GM04504 (cell line): Measurements from ENCODE around the gene PTGS1.
"Not testable (repeated sequence)": the region's sequence is repeated elsewhere in the genome, so short reads cannot be mapped to it uniquely, and the experiment has no call there.

ENCODE experiments used
- DNase-seq: peaks from one replicate; pipeline ENCODE4 v3.0.0-alpha.2; 2012; ENCODE audit warnings: low read depth

The PTGS1 gene

DNA sequence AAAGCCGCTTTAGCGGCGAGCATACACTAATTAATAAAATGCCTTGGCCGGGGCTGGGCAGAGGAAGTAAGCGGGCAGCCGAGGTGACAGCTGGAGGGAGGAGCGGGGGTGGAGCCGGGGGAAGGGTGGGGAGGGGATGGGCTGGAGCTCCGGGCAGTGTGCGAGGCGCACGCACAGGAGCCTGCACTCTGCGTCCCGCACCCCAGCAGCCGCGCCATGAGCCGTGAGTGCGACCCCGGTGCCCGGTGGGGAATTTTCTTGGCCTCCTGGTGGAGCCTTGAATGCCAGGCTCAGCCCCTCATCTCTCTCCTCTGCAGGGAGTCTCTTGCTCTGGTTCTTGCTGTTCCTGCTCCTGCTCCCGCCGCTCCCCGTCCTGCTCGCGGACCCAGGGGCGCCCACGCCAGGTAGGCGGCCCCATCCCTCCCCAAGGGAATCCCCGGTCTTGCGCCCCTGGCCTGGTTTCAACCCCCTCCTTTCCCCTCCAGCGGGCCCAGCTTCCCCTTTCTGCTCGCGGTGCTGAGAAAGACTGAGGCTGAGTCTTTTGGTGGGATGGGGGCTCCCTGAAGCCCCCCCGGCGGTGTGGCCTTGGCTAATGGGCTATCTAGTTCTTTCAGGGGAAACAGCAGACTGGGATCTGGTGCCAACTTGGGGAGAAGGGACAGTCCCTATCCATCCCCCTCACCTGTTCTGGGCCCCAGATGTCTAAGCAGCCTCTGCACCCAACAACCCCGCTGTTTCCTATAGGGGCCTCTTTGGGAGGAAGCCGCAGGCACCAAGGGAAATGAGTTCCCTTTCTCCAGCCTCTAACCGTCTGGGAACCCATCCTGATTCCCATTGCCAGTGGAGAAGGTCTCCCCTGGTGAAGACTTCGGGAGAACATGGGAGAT is at the start of gene PTGS1:
Gene PTGS1 (plus strand): TSS at position 156 of the 887 bp plus-strand sequence. CDS start 61 bp downstream, at position 217.
- DNase-seq, result no peak

DNA sequence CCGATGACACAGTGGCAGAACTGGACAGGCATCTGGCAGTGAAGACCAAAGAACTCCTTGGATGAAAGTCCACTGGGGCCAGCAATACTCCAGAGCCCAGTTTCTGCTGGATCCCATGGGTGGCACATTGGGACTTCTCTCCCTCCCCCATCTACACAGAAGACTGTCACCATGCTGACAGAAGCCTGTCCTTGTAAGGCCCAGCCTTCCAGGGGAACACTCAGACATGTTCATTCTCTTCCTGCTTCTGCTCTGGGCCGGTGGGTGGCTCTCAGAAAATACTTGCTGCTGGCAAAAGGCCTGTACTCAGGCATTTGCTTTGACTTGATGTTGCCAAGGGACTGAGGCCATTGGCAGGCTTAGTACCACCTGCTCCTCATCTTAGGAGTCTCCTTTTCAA is 48.3 kb upstream of the PTGS1 start:
- no peak for DNase-seq

DNA sequence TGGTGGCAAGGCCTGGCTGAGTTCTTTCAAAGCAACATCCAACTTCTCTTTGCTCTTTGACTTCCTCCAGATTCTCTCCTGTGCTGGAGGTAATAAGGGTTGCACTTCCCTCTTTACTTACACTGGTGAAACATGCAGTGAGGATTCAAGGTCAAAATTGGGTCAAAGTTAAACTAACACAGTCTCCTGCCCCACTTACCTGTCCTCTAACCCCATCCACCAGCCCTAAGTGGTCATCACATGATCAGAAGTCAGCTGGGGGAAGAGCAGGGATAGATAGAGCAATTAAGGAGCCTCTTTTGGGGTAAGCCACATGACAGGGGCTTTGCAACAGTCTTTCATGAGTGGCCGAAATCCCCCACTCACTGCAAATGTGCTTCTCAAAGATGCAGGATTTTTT is 46.2 kb upstream of the PTGS1 start:
- DNase-seq, result not testable (repeated sequence)

DNA sequence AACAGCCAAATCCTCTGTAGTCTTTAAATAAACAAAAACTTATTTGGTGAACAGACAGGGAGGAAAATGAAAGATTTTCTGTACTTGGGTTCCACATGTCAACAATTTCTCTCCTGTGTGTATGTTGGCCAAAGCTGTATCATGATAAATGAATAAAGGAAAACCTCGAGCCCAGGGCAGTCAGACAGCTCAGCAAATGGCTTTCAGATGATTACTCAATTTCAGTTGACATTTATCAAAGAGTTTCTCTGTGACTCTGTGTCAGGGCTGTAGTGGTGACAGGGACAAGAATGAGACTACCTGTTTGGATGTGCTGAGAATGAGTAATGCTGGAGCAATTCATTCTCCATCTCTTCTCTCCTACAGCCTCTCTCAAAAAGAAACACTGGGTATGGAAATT is 45.7 kb upstream of the PTGS1 start:
- no peak for DNase-seq

DNA sequence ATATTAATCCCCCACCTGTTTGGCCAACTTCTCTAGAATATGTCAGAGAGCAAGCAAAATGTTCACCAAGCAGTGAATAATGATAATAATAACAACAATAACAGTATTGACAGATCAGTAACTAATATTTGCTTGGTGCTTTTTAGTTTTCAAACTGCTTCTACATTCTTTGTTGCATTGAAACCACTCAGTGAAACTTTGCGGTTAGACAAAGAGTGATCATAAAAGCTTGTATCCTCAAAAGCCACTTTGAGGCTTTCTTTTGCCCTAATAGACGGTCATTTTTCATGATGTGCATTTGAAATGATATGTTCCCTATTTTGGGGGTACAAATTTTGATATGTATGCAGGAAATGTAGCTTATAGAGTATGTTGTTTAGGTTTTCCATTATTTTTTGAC is 43.6 kb upstream of the PTGS1 start:
- no peak for DNase-seq

DNA sequence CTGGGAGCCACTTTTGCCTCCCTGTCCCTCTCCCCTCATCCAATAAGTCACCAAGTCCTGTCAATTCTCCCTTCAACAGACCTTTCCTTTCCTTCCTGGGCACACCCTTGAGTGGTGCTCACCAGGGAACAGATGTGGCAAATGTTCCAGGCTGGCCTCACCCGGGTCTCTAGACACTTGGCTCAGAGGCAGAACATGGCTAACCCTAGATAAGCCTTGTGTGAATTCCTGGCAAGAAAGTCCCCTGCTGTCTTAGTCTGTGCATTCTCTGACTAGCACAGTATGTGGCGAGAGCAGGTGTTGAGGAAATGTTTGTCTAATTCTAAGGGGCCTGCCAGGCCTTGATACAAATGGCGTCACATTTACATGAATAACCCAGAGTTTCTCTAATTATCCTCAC is 41.2 kb upstream of the PTGS1 start:
- DNase-seq, result no peak

DNA sequence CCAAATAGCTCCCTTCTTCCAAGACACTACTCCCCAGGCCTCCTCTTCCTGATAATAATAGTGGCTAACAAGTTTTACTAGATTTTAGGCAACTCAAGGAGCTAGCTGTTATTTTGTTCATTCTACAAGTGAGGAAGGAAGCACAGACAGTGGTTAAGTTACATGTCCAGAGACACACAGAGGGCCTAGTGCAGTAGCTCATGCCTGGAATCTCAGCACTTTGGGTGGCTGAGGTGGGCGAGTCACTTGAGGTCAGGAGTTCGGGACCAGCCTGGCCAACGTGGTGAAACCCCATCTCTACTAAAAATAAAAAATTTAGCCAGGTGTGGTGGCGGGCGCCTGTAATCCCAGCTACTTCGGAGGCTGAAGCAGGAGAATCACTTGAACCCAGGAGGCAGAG is 40.4 kb upstream of the PTGS1 start:
- DNase-seq, result not testable (repeated sequence)

DNA sequence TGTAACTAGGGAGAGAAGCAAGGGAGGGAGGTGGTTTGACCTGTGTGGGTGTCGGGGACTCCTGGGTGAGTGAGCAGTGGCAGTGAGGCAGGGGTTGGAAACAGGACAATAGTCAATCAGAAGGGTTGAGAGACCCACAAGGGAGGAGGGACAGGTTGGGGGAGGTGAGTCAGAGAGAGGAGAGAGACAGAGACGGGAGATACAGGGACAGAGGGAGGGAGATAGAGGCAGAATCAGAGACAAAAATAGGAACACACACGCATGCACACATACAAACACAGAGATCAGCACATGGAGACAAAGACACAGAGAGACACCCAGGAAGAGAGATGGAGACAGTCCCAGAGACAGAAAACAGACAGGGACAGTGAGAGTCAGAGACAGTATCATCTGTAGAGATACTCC is 39.3 kb upstream of the PTGS1 start:
- no peak for DNase-seq

DNA sequence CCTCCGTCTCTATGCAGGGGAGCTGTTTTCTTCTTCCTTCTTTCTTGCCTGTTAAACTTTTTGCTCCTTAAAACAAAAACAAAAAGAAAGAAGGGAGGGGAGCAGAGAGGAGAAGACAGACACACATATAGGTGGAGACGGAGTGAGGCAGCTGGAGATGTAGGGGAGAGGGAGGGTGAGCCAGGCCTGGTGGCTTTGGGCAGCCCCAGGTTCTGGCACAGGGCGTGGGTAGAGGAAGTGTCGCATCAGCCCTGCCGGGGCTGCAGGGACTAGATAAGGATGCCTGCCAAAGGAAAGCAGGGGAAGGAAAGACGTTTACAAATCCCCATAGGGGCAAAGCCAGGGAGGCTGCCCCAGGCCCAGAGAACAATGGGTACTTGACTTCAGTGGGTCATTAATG is 38.7 kb upstream of the PTGS1 start:
- no peak for DNase-seq

DNA sequence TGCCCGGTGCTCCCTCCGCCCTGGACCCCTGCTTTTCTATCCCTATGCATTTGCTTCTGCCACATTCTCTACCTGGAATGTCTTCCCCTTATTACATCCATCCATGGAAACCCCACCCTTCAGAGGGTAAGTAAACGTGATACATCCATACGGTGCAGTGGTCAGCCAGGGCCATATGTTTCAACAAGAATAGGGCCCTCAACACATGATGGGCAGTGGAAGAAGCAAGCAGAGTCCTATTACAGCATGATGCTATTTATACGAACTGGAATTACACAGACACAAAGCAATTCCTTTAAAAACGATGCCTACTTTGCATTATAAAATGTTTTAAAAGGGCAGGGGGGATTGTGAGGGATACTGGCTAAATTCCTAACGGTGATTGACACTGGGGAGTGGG is 38.2 kb upstream of the PTGS1 start:
- no peak for DNase-seq

DNA sequence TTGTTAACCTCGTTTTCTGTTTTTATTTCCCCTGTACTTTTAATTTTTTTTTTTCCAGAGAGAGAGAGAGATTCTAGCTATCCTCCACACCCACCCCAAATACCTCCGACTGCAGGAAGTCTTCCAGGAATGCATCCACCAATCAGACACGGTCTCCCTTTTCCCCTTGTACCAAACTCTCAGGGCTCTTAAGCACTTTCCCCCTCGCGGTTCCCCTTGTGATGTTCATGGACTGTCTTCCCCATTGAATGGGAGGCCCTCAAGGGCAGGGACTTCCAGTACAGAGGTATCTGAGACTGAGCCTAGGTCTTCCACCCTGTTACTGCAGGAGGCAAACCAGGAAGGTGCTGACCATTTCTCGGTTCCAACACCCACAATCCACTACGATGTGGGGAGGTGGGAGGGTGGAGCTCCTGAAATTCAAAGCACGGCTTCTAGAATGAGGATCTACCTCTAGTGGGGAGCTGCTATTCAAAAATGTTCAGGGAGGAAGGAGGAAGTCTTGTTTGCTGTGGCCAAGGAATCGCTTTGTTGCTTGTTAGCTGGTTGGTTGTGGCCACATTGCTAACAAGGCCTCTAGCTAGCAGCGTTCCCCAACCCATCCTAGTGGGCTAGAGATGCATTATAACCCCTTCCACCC is 37.5 kb upstream of the PTGS1 start:
- no peak for DNase-seq

DNA sequence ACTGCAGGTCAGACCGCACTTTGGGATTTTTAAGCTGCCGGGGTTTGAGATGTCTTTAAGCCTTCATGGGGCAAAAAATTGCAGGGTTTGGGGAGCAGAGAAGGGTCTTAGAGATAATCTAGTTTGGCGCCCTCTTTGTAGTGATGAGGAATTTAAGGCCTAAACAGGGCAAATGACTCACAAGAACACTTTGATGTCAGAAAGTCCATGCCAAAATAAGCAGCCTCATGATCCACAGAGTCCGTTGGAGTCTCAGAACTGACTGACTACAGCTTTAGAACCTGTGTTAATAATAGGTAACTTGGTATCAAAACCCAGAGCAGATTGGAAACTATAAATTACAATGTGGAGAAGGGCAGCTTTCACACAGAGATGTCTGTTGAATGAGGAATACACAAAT is 35.9 kb upstream of the PTGS1 start:
- no peak for DNase-seq

DNA sequence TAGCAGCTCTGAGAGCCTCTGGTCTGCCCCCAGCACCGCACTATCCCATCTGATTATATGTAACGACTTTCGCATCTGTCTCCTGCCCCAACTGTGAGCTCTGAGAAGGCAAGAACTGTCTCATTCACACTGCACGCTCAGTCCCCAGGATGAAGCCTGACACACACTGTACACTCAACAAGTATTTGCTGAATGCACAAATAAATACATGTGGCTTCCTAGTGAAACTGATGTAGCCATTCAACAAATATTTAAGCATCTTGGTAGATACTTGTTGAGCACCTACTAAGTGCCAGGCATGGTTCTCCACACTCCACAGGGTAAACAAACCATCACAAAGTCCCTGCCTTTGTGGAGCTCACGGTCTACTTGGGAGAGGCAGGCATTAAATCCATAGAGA is 34.6 kb upstream of the PTGS1 start:
- DNase-seq, result no peak

DNA sequence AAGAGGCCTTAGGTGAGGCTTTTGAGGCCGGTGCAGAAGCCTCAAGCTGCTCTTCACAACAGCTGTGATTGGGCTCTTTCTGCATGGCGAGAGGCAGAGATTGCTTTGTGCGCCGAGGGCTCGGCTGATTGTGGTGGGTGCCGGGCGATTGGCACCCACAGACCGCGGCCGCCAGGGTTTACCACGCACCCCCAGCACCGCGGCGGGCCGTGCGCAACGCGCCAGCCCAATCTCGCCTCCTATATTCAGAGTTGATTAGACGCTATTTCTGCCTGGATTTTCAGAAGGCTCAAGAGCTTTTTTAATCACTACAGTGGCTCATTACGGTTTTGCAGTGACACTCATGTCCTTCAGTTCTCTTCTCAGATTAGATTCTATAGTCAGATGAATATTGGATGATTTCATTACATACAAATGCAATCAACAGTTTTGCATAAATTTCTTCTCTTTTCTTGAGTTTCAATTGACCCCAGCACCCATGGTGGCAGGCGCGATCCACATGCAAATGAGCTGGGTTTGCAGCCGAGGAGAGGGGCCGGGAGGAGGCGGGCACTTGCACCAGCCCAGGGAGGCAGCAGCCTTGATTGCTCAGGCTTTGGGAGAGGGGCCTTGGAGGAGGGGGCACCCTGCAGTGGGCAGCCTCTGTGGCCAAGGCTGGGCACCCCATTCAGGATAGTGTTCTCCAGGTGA is 33.8 kb upstream of the PTGS1 start:
- no peak for DNase-seq

DNA sequence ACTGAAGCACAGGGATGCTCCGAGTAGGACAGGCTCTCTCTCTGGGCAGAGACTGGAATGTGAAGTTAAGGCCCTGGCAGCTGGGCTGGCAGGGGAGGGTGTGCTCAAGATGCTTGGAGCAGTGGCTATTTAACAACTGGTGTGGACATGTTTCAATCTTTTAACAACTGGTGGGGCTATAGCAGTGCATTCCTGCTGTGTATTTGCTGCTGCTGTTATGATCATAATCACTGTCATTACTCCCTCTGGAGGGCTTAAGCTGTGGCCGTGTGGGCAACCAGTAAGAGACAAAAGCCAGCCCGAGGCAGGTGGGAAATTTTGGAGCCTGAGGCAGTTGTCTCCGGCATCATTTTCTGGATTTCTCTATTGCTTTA is 33.3 kb upstream of the PTGS1 start:
- DNase-seq, result no peak

DNA sequence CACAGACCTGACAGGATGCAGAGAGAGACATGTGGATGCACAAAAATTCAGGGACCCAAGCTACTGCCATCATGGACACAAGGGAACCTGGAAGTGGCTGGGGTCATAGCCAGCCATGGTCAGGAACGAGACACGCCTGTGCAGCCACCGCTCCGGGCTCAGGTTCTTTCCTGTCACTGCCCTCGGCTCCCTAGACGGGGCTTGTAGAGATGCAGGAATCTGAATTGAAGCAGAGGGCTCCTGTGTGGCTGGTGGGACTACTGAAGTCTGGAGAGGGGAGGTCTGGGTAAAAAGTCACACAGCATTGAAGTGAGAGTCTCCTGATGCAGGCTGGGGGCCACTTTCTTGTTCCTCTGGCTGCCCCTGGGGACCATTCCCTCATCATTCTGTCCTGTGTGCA is 32.3 kb upstream of the PTGS1 start:
- no peak for DNase-seq

DNA sequence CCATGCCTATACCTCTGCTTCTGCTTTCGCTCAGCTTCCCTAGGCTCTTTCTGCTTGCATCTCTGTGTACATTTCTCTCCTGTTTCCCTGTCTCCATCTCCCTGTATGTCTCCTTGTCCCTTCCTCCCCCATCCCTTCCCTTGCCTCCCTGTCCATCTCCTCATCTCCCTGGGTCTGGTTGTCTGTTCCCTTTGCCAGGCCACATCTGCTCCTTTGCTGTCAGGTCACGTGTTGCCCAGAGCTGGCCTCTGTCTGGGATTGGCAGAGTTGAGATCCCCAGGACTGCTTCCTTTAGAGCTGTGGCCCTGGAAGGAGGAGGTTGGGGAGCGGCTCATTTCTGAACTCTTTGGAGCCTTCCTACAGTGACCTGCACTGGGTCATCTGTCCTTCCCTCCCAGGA is 31.8 kb upstream of the PTGS1 start:
- DNase-seq, result no peak

DNA sequence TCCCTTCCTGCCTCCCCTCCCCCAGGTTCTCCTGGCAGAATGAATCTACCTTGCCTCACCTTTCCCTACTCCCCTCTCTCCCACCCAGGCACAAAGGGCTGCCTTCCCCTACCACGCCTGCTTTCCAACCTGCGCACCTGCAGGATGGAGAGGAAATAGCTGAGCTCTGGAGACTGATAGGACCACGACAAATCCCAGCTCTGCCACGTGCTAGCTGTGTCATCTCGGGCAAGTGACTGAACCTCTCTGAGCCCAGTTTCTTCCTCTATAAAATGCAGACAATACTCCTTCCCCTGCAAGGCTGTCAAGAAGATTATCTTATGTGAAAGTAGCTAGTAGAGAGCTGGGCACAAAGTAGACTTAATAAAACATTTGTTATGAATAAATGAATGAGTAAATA is 31.2 kb upstream of the PTGS1 start:
- DNase-seq, result no peak

DNA sequence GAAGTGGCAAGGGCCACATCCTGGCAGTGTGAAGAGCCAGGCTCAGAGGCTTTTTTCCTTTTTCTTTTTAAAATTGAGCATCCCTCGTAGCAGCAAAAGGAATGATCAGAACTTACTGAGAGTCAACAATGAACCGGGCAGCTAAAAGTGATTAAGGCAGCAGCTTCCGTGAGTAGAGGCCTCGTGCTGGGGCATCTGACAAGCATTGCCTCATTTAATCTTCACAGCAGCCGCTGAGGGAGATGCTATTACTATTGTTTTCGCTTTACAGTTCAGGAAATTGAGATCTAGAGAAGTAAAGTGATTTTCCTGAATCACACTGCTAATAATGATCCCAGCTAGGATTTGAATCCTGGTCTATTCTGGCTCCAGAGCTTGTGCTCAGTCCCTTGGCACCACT is 30.7 kb upstream of the PTGS1 start:
- no peak for DNase-seq

DNA sequence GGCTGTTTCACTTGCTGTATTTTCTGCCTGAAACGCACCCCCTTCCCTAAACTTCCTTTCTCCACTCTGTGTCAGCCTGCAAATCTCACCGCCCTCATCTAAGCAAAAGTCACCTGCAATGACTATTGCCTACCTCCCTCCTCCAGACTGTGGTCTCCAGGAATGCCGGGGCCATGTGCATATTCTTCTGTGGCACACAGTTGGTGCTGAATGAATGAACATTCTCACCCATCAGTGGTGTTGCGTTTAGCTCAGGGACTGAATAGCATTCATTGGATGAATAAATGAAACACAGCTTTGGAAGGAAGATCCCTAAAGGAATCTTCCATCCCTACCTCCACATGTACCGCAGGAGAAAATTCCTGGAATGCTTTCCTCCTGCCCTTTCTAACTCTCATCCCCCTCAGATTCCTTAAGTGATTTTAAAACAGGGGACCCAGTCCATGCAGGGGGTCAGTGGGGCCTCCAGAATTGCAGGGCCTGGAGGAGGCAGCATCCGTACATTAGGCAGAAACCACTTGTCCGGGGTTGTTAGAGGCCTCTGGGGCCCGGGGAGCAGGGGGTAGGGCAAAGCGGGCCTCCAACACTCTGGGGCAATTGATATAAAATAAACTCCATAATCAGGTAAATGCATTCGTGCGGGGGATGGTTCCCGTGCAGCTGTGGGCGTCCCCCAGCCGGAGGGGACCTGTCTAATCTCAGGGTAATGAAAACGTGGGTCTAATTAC is 28.3 kb upstream of the PTGS1 start:
- DNase-seq, result no peak

DNA sequence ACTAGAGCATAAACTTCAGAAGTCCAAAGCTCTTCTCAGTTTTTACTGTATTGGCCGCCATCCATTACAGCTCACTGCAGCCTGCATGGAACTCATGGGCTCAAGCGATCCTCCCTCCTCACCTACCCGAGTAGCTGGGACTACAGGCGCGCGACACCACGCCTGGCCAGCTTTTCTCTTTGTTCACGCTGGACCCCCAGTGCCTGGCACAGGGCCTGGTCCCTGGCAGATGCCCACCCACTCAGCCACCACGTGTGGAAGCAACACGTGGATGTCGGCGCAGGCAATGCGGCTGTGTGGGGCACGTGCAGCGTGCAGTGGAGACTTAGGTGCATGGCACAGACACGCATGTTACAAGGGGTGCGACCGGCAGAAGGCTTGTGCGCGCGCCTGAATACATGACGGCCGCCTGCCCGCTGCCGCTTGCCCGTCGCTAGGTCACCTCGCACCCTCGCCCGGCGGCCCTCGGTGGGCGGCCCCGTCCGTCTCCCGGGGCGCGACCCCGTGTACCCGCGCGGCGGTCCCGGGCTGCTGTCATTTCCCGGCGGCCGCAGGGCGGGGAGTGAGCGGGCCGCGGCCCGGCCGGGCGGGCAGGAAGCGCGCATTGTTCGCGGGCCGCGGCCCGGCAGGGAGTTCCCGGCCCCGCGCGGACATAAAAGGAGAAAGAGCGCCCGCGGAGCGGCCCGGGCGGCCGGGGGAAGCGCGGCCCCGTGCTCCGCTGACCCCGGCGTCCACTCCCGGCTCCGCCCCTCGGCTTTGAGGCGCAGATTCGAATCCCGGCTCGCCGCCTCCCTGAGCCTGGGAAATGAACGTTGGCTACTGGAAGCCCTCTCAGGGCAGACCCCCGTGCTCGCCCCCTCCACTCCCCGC is 24.1 kb upstream of the PTGS1 start:
- DNase-seq, result no peak
